Measurements from ENCODE around the gene GALNS. TPM values are rescaled to one million over a fixed set of nuclear protein-coding genes. Genes with fewer than 3 reads are reported as not detected.

The GALNS gene
- 100 to 1,000 TPM in 1 of 4 donors, 10 to 100 TPM in 3; 45.7 to 101 (median 75.6) TPM for total RNA-seq

- no peaks in the 10 kb centered on the region for H3K27me3 ChIP-seq
- H3K9me3 ChIP-seq, result no peaks in the 10 kb centered on the region
- peak within 1 kb of the TSS; percentile 69 to 90 (median 83) for H3K4me3 ChIP-seq
- peak within 1 kb of the TSS; percentile 77 to 90 (median 84) for H3K27ac ChIP-seq
- 0% methylated on average over 61 of the region's 87 CpGs; no CpG with 5 or more reads in 1 of the 2 donors for WGBS, 2 donors (ENCODE audit: low coverage in 1 of 2)
- no peak for TF ChIP-seq EP300 (IDR thresholded peaks at IDR 0.05; ENCODE audit: low read depth)
- TF ChIP-seq POLR2AphosphoS5 (IDR thresholded peaks at IDR 0.05), result peak; percentile 86 to 94 (median 91)
- TF ChIP-seq POLR2A (IDR thresholded peaks at IDR 0.05), result peak; percentile 77
- TF ChIP-seq CTCF (IDR thresholded peaks at IDR 0.05), result no peak
- H3K36me3 ChIP-seq, result peaks cover 0 to 14% (median 2%) of the 10 kb centered on the region in 4 donors
- peak; percentile 100 for DNase-seq
- H3K4me1 ChIP-seq, result peaks cover 14 to 31% (median 24%) of the 10 kb centered on the region in 4 donors
- intact Hi-C loops (cut with DNase I; ENCODE audit: low total_unique reads) (no loop called here), in situ Hi-C loops (cut with MboI; ENCODE audit: low pct_ligation_motif_present in 1 of 4, low pct_unique_long_range_greater_than_20kb in 1 of 4, low sequenced_read_pairs in 3 of 4) (no loop called here)
These were observed at the start of gene GALNS, which contains the start of gene TRAPPC2L for GRCh38 chr16:88856828-88857727. TSS of gene GALNS (minus strand) at chr16:88856947. CDS start at chr16:88856877, 70 bp downstream. TSS of gene TRAPPC2L (plus strand) at chr16:88857127. CDS start at chr16:88857151, 24 bp downstream.

- H3K4me1 ChIP-seq, result peaks cover 0 to under 1% (median 0%) of the 10 kb centered on the region in 4 donors
- 74 to 100% methylated on average over 1 to 16 of the region's 16 CpGs for WGBS, 2 donors (ENCODE audit: low coverage in 1 of 2)
- intact Hi-C loops (cut with DNase I; ENCODE audit: low total_unique reads), result no loop called here
- H3K36me3 ChIP-seq, result no peaks in the 10 kb centered on the region
- in situ Hi-C loops (cut with MboI; ENCODE audit: low pct_ligation_motif_present in 1 of 4, low pct_unique_long_range_greater_than_20kb in 1 of 4, low sequenced_read_pairs in 3 of 4), result no loop called here
- no peaks in the 10 kb centered on the region for H3K9me3 ChIP-seq
- H3K27me3 ChIP-seq, result no peaks in the 10 kb centered on the region
- H3K4me3 ChIP-seq, result no peak overlapping the region
- no peak for TF ChIP-seq CTCF (IDR thresholded peaks at IDR 0.05)
- no peak overlapping the region for H3K27ac ChIP-seq
- DNase-seq, result no peak
These were observed 49.3 kb upstream of the GALNS start for GRCh38 chr16:88906020-88906419.

GRCh38 chr16:88905563-88905962, 48.8 kb upstream of the GALNS start:
- WGBS, 2 donors (ENCODE audit: low coverage in 1 of 2), result 48% methylated on average over 8 of the region's 13 CpGs; no CpG with 5 or more reads in 1 of the 2 donors
- in situ Hi-C loops (cut with MboI; ENCODE audit: low pct_ligation_motif_present in 1 of 4, low pct_unique_long_range_greater_than_20kb in 1 of 4, low sequenced_read_pairs in 3 of 4) (no loop called here), intact Hi-C loops (cut with DNase I; ENCODE audit: low total_unique reads) (no loop called here)
- TF ChIP-seq POLR2AphosphoS5 (IDR thresholded peaks at IDR 0.05) (no peak), CTCF (IDR thresholded peaks at IDR 0.05) (no peak), POLR2A (IDR thresholded peaks at IDR 0.05) (no peak), EP300 (IDR thresholded peaks at IDR 0.05; ENCODE audit: low read depth) (no peak)
- H3K4me3 ChIP-seq, result no peak overlapping the region
- H3K36me3 ChIP-seq, result no peaks in the 10 kb centered on the region
- no peak overlapping the region for H3K27ac ChIP-seq
- H3K27me3 ChIP-seq, result no peaks in the 10 kb centered on the region
- H3K4me1 ChIP-seq, result no peaks in the 10 kb centered on the region
- DNase-seq, result no peak
- H3K9me3 ChIP-seq, result no peaks in the 10 kb centered on the region

- H3K4me1 ChIP-seq, result no peaks in the 10 kb centered on the region
- 58 to 63% methylated on average over 12 to 18 of the region's 21 CpGs for WGBS, 2 donors (ENCODE audit: low coverage in 1 of 2)
- intact Hi-C loops (cut with DNase I; ENCODE audit: low total_unique reads) (no loop called here), in situ Hi-C loops (cut with MboI; ENCODE audit: low pct_ligation_motif_present in 1 of 4, low pct_unique_long_range_greater_than_20kb in 1 of 4, low sequenced_read_pairs in 3 of 4) (no loop called here)
- no peaks in the 10 kb centered on the region for H3K36me3 ChIP-seq
- DNase-seq, result no peak
- H3K4me3 ChIP-seq, result no peak overlapping the region
- no peak overlapping the region for H3K27ac ChIP-seq
- TF ChIP-seq CTCF (IDR thresholded peaks at IDR 0.05), result no peak
- no peak for TF ChIP-seq POLR2A (IDR thresholded peaks at IDR 0.05)
- TF ChIP-seq POLR2AphosphoS5 (IDR thresholded peaks at IDR 0.05), result no peak
- no peak for TF ChIP-seq EP300 (IDR thresholded peaks at IDR 0.05; ENCODE audit: low read depth)
- H3K9me3 ChIP-seq, result no peaks in the 10 kb centered on the region
- H3K27me3 ChIP-seq, result no peaks in the 10 kb centered on the region
These were observed 48.1 kb upstream of the GALNS start for GRCh38 chr16:88904676-88905365.
